ENCODE data around the gene TMEM254.
"Not testable (repeated sequence)": the region's sequence is repeated elsewhere in the genome, so short reads cannot be mapped to it uniquely, and the experiment has no call there.

Gene TMEM254

GRCh38 chr10:80133687-80134086 lies 55.2 kb downstream of the TMEM254 start:
- not testable (repeated sequence) for DNase-seq (ENCODE audit: low spot score)

DNA sequence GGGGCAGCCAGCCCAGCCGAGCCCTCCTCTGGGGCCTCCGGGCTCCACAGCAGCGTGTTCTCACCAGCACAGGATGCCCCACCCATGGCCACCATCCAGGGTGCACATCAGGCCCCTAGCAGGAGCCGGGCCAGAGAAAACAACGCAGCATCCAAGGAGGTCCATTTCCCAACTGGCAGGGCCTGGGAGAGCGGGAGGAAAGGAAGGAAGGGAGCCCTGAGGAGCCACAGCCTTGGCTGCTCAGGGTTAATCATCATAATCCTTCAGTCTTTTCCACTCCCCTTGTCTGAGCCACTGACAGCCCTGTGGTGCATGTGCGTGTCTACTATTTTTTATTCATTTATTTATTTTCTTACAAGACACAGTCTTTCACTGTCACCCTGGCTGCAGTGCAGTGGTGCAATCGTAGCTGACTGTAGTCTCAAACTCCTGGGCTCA lies 57.7 kb downstream of the TMEM254 start:
- DNase-seq (ENCODE audit: low spot score): no peak

DNA sequence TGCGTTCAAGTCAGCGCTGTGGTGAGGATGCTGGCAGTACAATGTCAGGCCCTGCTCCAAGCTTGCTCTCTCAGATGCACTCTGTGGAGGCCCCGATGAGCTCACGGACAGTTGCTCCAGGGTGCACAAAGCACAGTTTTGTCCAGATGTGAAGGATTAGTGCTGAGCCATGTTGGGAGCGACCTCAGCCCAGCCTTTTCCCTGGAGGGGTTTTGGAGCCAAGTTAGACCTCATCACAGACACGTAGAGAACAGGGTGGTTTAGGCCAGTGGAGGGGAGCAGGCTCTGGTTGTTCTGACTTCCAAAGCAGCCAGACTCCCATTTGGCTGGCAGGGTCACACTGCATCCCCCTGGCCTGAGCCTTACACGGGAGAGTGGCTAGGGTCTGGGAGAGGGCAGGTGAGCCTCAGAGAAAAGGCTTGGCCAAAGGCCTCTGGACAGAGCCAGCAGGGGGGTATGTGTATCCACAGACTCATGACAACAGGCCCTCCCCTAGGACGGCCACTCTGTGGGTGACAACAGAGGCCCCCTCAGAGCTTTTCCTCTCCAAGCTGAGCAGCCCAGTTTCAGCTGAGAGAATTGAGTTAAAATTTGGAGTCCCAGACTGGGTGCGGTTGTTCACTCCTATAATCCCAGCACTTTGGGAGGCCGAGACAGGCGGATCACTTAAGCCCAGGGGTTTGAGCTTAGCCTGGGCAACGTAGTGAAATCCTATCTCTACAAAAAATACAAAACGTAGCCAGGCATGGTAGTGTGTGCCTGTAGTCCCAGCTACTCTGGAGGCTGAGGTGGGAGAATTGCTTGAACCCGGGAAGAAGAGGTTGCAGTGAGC lies 58.8 kb downstream of the TMEM254 start:
- no peak for DNase-seq (ENCODE audit: low spot score)

GRCh38 chr10:80137920-80138319 lies 59.5 kb downstream of the TMEM254 start:
- DNase-seq (ENCODE audit: low spot score): no peak

- DNase-seq (ENCODE audit: low spot score): no peak
Observed at GRCh38 chr10:80139265-80139664, 60.8 kb downstream of the TMEM254 start.

GRCh38 chr10:80140251-80140650 lies 61.8 kb downstream of the TMEM254 start:
- no peak for DNase-seq (ENCODE audit: low spot score)

GRCh38 chr10:80141696-80142460 lies 63.4 kb downstream of the TMEM254 start:
- no peak for DNase-seq (ENCODE audit: low spot score)

Measured in pons (tissue), 1 donor.